ENCODE measurements around the gene RNF166. TPM values are rescaled to one million over a fixed set of nuclear protein-coding genes. Genes with fewer than 3 reads are reported as not detected.

Gene RNF166
- polyA plus RNA-seq, 3 donors: 99.3 to 255 (median 120) TPM

- H3K4me1 Mint-ChIP-seq: peaks cover 12% of the 10 kb centered on the region
- peaks cover 13% of the 10 kb centered on the region for H3K79me2 ChIP-seq (ENCODE audit: insufficient read depth, low read length)
Observed at GRCh38 chr16:88654363-88655052, 51.7 kb downstream of the RNF166 start.

More at GRCh38 chr16:88654363-88655052, 51.7 kb downstream of the RNF166 start:
- H3K4me1 ChIP-seq (ENCODE audit: control insufficient read depth in 1 of 2, insufficient read depth in 2 of 2, low read length in 2 of 2): peaks cover 14 to 22% of the 10 kb centered on the region in 2 donors
- no peak overlapping the region for H3K27ac ChIP-seq (ENCODE audit: low read depth in 1 of 2, low read length in 2 of 2)
- WGBS (ENCODE audit: insufficient coverage): 97% methylated on average over 24 of the region's 28 CpGs
- Mint-ChIP-seq H3K4me3 (no peak overlapping the region), H3K27me3 (ENCODE audit: low read depth in 3 of 3) (peaks cover 0 to 5% (median 2%) of the 10 kb centered on the region in 3 donors), H3K36me3 (peaks cover 22 to 49% of the 10 kb centered on the region in 2 donors), H3K27ac (peak overlapping the region in 2 of 7 donors; percentile 30 to 54), H3K9me3 (no peaks in the 10 kb centered on the region)
- no peaks in the 10 kb centered on the region for H3K9me3 ChIP-seq (replicated peaks in 1 of 2; ENCODE audit: control insufficient read depth in 1 of 2, insufficient read depth in 1 of 2, low read length in 2 of 2)
- H4K20me1 ChIP-seq (ENCODE audit: insufficient read depth, low read length): peaks cover 13% of the 10 kb centered on the region
- H3K9ac ChIP-seq (ENCODE audit: insufficient read depth, low read length, poor library complexity, severe bottlenecking): no peak overlapping the region
- H3K36me3 ChIP-seq (replicated peaks in 1 of 2; ENCODE audit: control insufficient read depth in 1 of 2, insufficient read depth in 2 of 2, low read length in 2 of 2): peaks cover 10 to 15% of the 10 kb centered on the region in 2 donors
- no peaks in the 10 kb centered on the region for H3K27me3 ChIP-seq (ENCODE audit: control insufficient read depth in 2 of 2, insufficient read depth in 2 of 2, low read length in 2 of 2)
- no peak overlapping the region for H3K4me3 ChIP-seq (replicated peaks in 1 of 3; ENCODE audit: low read depth in 2 of 3, low read length in 3 of 3)
- no peak for TF ChIP-seq CTCF (IDR thresholded peaks at IDR 0.05)
- no peak overlapping the region for H2AFZ ChIP-seq (ENCODE audit: insufficient read depth, low read depth, low read length, poor library complexity, severe bottlenecking)
- H3K4me2 ChIP-seq (replicated peaks; ENCODE audit: extremely low read depth, low read length, poor library complexity, severe bottlenecking): no peak overlapping the region
- intact Hi-C loops (cut with micrococcal nuclease): loop anchor here in 1 of 2 donors (5.0 kb wide), 1 partner anchor 33 kb away; the partner anchor contains the start of gene SNAI3
- no peak for DNase-seq

All from CD14-positive monocyte (primary cell).